Measurements from ENCODE around the gene NEAT1. TPM values are rescaled to one million over a fixed set of nuclear protein-coding genes. Genes with fewer than 3 reads are reported as not detected.

Gene NEAT1
- total and polyA plus RNA-seq, 9 of the 15 experiments (the other 6 are each of a cell fraction or from before 2014, with no cell fraction given): 20.1 to 389 (median 62.8) TPM

DNA sequence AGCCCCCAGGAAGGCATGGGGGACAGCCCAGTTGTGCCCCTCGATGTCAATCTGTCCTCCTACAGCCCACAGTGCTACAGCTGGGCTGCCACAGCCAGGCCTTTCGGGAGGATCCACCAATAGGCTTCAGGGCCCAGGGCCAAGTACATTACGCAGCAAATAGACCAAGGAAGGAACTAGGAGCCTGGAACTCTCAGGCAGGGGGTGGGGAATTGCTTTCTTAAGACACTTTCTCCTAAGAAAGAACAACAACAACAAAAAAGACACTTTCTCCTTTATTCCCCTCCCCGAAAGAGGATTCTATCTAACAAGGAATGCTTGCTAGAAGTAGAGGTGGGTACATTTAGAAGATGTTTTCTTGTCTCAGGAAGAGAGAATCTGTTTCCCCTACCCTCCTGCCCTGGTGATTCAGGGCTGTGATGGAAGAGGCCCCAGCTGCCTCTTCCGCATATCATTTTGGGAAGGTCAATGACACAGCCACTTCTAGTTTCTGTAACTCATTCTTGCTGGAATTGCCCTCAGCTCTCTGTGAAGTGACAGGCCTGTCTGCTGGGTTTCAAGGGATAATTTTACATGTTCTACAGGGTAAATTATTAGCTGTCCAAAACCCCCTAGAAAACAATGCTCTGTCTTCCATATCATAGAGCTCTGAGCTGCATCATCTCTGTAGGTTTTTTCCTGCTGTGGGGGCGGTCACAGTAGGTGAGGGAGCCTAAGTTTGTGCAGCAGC, 70.2 kb downstream of the NEAT1 start (continued):
- TF ChIP-seq SMARCE1 (IDR thresholded peaks at IDR 0.05) (no peak), ZNF23 (CRISPR knock-in tag; IDR thresholded peaks at IDR 0.05) (no peak; the same call in 1 of the 2 replicates), ARID4B (CRISPR knock-in tag; IDR thresholded peaks at IDR 0.05) (0 out of 2 replicates have a peak, but pooled peaks have one; percentile 45), ESRRB (CRISPR knock-in tag; IDR thresholded peaks at IDR 0.05; ENCODE audit: borderline replicate concordance) (no peak), YY1 (IDR thresholded peaks at IDR 0.05; ENCODE audit: borderline replicate concordance in 1 of 3, control insufficient read depth in 1 of 3, extremely low read depth in 1 of 3, insufficient read depth in 3 of 3, insufficient read length in 1 of 3, insufficient replicate concordance in 2 of 3, low read depth in 1 of 3, low read length in 2 of 3) (peak in 1 of 3 experiments; percentile 66), GATAD2A (IDR thresholded peaks at IDR 0.05) (0 out of 2 replicates have a peak, but pooled peaks have one; percentile 31), ZNF583 (CRISPR knock-in tag; IDR thresholded peaks at IDR 0.05) (0 out of 2 replicates have a peak, but pooled peaks have one; percentile 2), SOX6 (IDR thresholded peaks at IDR 0.05) (peak; percentile 36; the same call in 1 of the 2 replicates), LEF1 (IDR thresholded peaks at IDR 0.05) (peak; percentile 88), CBFB (CRISPR knock-in tag; IDR thresholded peaks at IDR 0.05) (no peak), RFX1 (IDR thresholded peaks at IDR 0.05) (no peak), USF1 (CRISPR knock-in tag; IDR thresholded peaks at IDR 0.05) (no peak), ZNF239 (CRISPR knock-in tag; IDR thresholded peaks at IDR 0.05) (no peak), MTA3 (IDR thresholded peaks at IDR 0.05; ENCODE audit: borderline replicate concordance) (peak; percentile 19; the same call in 1 of the 2 replicates), HDAC1 (IDR thresholded peaks at IDR 0.05) (peak in 1 of 2 experiments; percentile 21; a peak in 1 of 4 replicates), HDAC8 (tag; IDR thresholded peaks at IDR 0.05) (peak; percentile 38), NR4A1 (CRISPR knock-in tag; IDR thresholded peaks at IDR 0.05) (no peak), NR4A1 (tag; IDR thresholded peaks at IDR 0.05) (peak; percentile 70; the same call in 1 of the 2 replicates)
- TF ChIP-seq, protein P1, sequence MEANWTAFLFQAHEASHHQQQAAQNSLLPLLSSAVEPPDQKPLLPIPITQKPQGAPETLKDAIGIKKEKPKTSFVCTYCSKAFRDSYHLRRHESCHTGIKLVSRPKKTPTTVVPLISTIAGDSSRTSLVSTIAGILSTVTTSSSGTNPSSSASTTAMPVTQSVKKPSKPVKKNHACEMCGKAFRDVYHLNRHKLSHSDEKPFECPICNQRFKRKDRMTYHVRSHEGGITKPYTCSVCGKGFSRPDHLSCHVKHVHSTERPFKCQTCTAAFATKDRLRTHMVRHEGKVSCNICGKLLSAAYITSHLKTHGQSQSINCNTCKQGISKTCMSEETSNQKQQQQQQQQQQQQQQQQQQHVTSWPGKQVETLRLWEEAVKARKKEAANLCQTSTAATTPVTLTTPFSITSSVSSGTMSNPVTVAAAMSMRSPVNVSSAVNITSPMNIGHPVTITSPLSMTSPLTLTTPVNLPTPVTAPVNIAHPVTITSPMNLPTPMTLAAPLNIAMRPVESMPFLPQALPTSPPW (CRISPR knock-in tag; IDR thresholded peaks at IDR 0.05): peak; percentile 47; the same call in 1 of the 2 replicates
- TF ChIP-seq, protein P2, sequence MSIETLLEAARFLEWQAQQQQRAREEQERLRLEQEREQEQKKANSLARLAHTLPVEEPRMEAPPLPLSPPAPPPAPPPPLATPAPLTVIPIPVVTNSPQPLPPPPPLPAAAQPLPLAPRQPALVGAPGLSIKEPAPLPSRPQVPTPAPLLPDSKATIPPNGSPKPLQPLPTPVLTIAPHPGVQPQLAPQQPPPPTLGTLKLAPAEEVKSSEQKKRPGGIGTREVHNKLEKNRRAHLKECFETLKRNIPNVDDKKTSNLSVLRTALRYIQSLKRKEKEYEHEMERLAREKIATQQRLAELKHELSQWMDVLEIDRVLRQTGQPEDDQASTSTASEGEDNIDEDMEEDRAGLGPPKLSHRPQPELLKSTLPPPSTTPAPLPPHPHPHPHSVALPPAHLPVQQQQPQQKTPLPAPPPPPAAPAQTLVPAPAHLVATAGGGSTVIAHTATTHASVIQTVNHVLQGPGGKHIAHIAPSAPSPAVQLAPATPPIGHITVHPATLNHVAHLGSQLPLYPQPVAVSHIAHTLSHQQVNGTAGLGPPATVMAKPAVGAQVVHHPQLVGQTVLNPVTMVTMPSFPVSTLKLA (conservative IDR thresholded peaks at IDR 0.05): peak in 1 of 2 experiments; percentile 50; a peak in 1 of 4 replicates

Measured in K562 (cell line).